GM23338 (cell line): ENCODE results near the gene ZNF653. TPM values are rescaled to one million over a fixed set of nuclear protein-coding genes. Genes with fewer than 3 reads are reported as not detected.

ENCODE experiments used
- ATAC-seq: fragments of 200-7000 bp; cut with Tn5 transposase; 3 replicates; pipeline ENCODE4 v1.9.1; 2020
- DNase-seq: peaks from one replicate; pipeline ENCODE4 v3.0.0-alpha.2; 2015; ENCODE audit warnings: low spot score
- H2AFZ ChIP-seq: fragments of 200-600 bp; sonication (generic); 2 replicates; pipeline ENCODE4 v1.8.0; 2016; ENCODE audit warnings: antibody characterized with exemption, mild to moderate bottlenecking, moderate library complexity
- H3F3A ChIP-seq: fragments of 200-600 bp; sonication (generic); replicated peaks from 2 replicates; pipeline ENCODE4 v1.8.0; 2017; ENCODE audit warnings: antibody characterized with exemption, mixed run types, low read depth
- H3K27ac ChIP-seq: fragments of 200-600 bp; sonication (generic); 2 replicates; pipeline ENCODE4 v1.6.1; 2016; ENCODE audit warnings: low read depth
- H3K27me3 ChIP-seq: fragments of 200-600 bp; sonication (generic); 2 replicates; pipeline ENCODE4 v1.8.0; 2016; ENCODE audit warnings: mild to moderate bottlenecking, mixed run types, moderate library complexity; ENCODE audit not compliant: insufficient read depth
- H3K36me3 ChIP-seq: fragments of 200-600 bp; sonication (generic); 2 replicates; pipeline ENCODE4 v1.8.0; 2016; ENCODE audit warnings: mild to moderate bottlenecking; ENCODE audit not compliant: insufficient read depth
- H3K4me1 ChIP-seq: fragments of 200-600 bp; sonication (generic); 2 replicates; pipeline ENCODE4 v1.8.0; 2016; ENCODE audit warnings: mild to moderate bottlenecking, moderate library complexity; ENCODE audit not compliant: insufficient read depth
- H3K4me2 ChIP-seq: fragments of 200-600 bp; sonication (generic); 2 replicates; pipeline ENCODE4 v1.7.1; 2017; ENCODE audit warnings: mixed run types
- H3K4me3 ChIP-seq: fragments of 200-600 bp; sonication (generic); 2 replicates; pipeline ENCODE4 v1.6.1; 2016; ENCODE audit warnings: mixed run types
- H3K79me2 ChIP-seq: fragments of 200-600 bp; sonication (generic); replicated peaks from 2 replicates; pipeline ENCODE4 v1.8.0; 2017; ENCODE audit warnings: mild to moderate bottlenecking; ENCODE audit not compliant: insufficient read depth
- H3K9me2 ChIP-seq: fragments of 200-600 bp; sonication (generic); 2 replicates; pipeline ENCODE4 v1.8.0; 2017; ENCODE audit not compliant: insufficient read depth
- H4K20me1 ChIP-seq: fragments of 200-600 bp; sonication (generic); replicated peaks from 2 replicates; pipeline ENCODE4 v1.8.0; 2017; ENCODE audit warnings: mild to moderate bottlenecking; ENCODE audit not compliant: insufficient read depth
- H3K27ac Mint-ChIP-seq: 2 replicates; pipeline ENCODE4 v1.8.0; 2020; ENCODE audit warnings: inconsistent platforms, mild to moderate bottlenecking, moderate library complexity, mixed read lengths
- H3K27me3 Mint-ChIP-seq: 3 replicates; pipeline ENCODE4 v1.8.0; 2022; ENCODE audit warnings: low read depth, mild to moderate bottlenecking, moderate library complexity, mixed read lengths, inconsistent platforms; ENCODE audit not compliant: insufficient read depth, poor library complexity
- H3K36me3 Mint-ChIP-seq: 3 replicates; pipeline ENCODE4 v1.8.0; 2021; ENCODE audit warnings: low read depth, mild to moderate bottlenecking, inconsistent platforms, moderate library complexity, mixed read lengths
- H3K4me1 Mint-ChIP-seq: 3 replicates; pipeline ENCODE4 v1.8.0; 2020; ENCODE audit warnings: mild to moderate bottlenecking, inconsistent platforms, mixed read lengths
- H3K4me3 Mint-ChIP-seq: 3 replicates; pipeline ENCODE4 v1.8.0; 2021; ENCODE audit warnings: moderate library complexity, mild to moderate bottlenecking, inconsistent platforms, mixed read lengths
- H3K9me3 Mint-ChIP-seq: 3 replicates; pipeline ENCODE4 v1.8.0; 2020; ENCODE audit warnings: moderate library complexity, mild to moderate bottlenecking, inconsistent platforms, mixed read lengths
- CREB1 ChIP-seq: fragments of 250-450 bp; sonication (Bioruptor Pico); IDR thresholded peaks from 2 replicates; pipeline ENCODE4 v1.5.0; 2020; ENCODE audit warnings: low read depth, mild to moderate bottlenecking, moderate library complexity
- EZH2 ChIP-seq: fragments of 200-600 bp; sonication (generic); IDR thresholded peaks from one replicate; pipeline ENCODE4 v1.8.0; 2017; ENCODE audit warnings: antibody characterized with exemption, mild to moderate bottlenecking, low read depth; ENCODE audit not compliant: unreplicated experiment
- EZH2phosphoT487 ChIP-seq: fragments of 200-600 bp; sonication (generic); IDR thresholded peaks from one replicate; pipeline ENCODE4 v1.8.1; 2018; ENCODE audit warnings: antibody characterized with exemption; ENCODE audit not compliant: unreplicated experiment
- JUNB ChIP-seq: IDR thresholded peaks from one replicate; pipeline ENCODE4 v1.6.1; 2016; ENCODE audit warnings: antibody characterized with exemption; ENCODE audit not compliant: unreplicated experiment
- NANOG ChIP-seq: IDR thresholded peaks from 2 replicates; pipeline ENCODE4 v1.6.1; 2016; ENCODE audit warnings: antibody characterized with exemption, borderline replicate concordance
- POLR2AphosphoS5 ChIP-seq: IDR thresholded peaks from 2 replicates; pipeline ENCODE4 v1.6.1; 2016; ENCODE audit warnings: antibody characterized with exemption, low read depth
- STAT1 ChIP-seq: IDR thresholded peaks from one replicate; pipeline ENCODE4 v1.6.1; 2016; ENCODE audit warnings: antibody characterized with exemption; ENCODE audit not compliant: unreplicated experiment
- ZNF114 ChIP-seq: fragments of 250-450 bp; sonication (Bioruptor Pico); IDR thresholded peaks from 2 replicates; pipeline ENCODE4 v1.5.0; 2020; ENCODE audit warnings: mild to moderate bottlenecking, moderate library complexity
- ZNF331 ChIP-seq: fragments of 250-450 bp; sonication (Bioruptor Pico); IDR thresholded peaks from 2 replicates; pipeline ENCODE4 v1.5.0; 2020; ENCODE audit warnings: low read depth, mild to moderate bottlenecking, moderate library complexity
- polyA plus RNA-seq: library from polyadenylated mRNA; unstranded; fragments of >200 nt; fragmentation: Nextera tagmentation; extraction: Ambion mirVana; gene quantifications from 2 replicates; pipeline ENCODE4 v1.2.1, GENCODE V29; 2016
- total RNA-seq: library from RNA; depleted of rRNA; stranded (reverse); fragments of >200 nt; shearing (Covaris generic); gene quantifications from 2 replicates; pipeline ENCODE4 v1.2.3, GENCODE V29; 2014
- TF ChIP-seq, protein P1 (sequence below), 2 experiments: fragments of 200-600 bp in 1 of 2; sonication (generic) in 1 of 2; conservative IDR thresholded peaks; 2 replicates each; pipeline versions ENCODE4 v1.5.1 to v1.6.1; 2016 to 2017; ENCODE audit warnings: antibody characterized with exemption in 2 of 2, low read depth in 2 of 2, mild to moderate bottlenecking in 2 of 2, moderate library complexity in 1 of 2
- TF ChIP-seq, protein P2 (sequence below): fragments of 250-450 bp; sonication (Bioruptor Pico); IDR thresholded peaks from 2 replicates; pipeline ENCODE4 v1.5.0; 2020; ENCODE audit warnings: mild to moderate bottlenecking, moderate library complexity
- TF ChIP-seq, protein P3 (sequence below): IDR thresholded peaks from 2 replicates; pipeline ENCODE4 v1.6.1; 2016; ENCODE audit warnings: antibody characterized with exemption
- TF ChIP-seq, protein P4 (sequence below): IDR thresholded peaks from one replicate; pipeline ENCODE4 v1.6.1; 2018; ENCODE audit warnings: antibody characterized with exemption; ENCODE audit not compliant: unreplicated experiment

Gene ZNF653
- total and polyA plus RNA-seq, 2 experiments from 2014 or later, result 2.5 to 5.3 TPM

DNA sequence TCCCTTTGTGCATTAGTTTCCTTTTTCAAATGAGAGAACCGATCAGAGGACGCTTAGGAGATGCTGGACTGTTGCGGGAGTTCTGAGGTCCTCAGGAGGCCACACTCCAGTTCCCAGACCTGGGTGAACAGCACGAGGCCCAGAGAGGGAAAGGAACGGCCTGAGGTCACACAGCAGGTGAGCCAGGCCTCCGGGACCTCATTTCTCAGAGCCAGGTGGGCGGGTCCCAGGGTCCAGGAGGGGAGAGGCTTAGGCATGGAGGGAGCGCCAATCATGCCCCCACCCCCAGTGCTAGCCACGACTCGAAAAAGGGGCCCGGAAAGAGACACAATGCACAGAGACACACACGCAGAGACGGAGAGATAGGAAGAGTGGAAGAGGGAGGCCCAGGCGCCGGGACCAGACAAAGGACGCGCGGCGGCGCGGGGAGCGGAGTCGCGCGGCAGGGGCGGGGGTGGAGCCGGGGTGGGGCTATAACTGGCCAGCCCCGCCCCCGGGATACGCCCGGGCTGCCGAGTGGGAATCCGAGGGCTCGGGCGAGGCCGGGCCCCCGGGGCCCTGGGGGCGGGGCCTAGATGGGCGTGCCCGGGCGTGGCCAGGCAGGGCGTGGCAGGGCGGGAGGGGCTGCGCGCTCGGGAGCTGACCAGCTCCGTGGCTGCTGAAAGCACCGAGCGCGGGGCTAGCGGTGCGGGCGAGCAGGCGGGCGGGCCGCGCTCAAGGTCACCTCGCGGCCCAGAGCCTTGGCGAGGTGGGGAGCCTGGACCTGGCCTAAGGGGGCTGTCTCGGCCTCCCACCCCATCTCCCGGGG is 26.3 kb downstream of the ZNF653 start:
- Histone ChIP-seq H3K4me2 (peak overlapping the region; percentile 77), H3K27ac (no peak overlapping the region)

More for the DNA sequence above, 26.3 kb downstream of the ZNF653 start:
- Histone ChIP-seq H4K20me1 (no peaks in the 10 kb centered on the region), H3F3A (peaks cover 16% of the 10 kb centered on the region), H3K4me3 (peak overlapping the region; percentile 61), H3K4me1 (peaks cover 8% of the 10 kb centered on the region), H3K27me3 (peaks cover 34% of the 10 kb centered on the region), H2AFZ (peak overlapping the region; percentile 93), H3K36me3 (no peaks in the 10 kb centered on the region), H3K79me2 (no peaks in the 10 kb centered on the region), H3K9me2 (no peaks in the 10 kb centered on the region)
- Mint-ChIP-seq H3K9me3 (peaks cover 7% of the 10 kb centered on the region; the same call in 2 of the 3 replicates), H3K4me3 (peak overlapping the region; percentile 60), H3K36me3 (no peaks in the 10 kb centered on the region; the same call in 2 of the 3 replicates), H3K4me1 (peaks cover 6% of the 10 kb centered on the region), H3K27ac (no peak overlapping the region), H3K27me3 (peaks cover 47% of the 10 kb centered on the region)
- ATAC-seq (peak; percentile 19), DNase-seq (peak; percentile 91)
- no peak for TF ChIP-seq EZH2phosphoT487
- TF ChIP-seq JUNB, result no peak
- TF ChIP-seq, protein P1, sequence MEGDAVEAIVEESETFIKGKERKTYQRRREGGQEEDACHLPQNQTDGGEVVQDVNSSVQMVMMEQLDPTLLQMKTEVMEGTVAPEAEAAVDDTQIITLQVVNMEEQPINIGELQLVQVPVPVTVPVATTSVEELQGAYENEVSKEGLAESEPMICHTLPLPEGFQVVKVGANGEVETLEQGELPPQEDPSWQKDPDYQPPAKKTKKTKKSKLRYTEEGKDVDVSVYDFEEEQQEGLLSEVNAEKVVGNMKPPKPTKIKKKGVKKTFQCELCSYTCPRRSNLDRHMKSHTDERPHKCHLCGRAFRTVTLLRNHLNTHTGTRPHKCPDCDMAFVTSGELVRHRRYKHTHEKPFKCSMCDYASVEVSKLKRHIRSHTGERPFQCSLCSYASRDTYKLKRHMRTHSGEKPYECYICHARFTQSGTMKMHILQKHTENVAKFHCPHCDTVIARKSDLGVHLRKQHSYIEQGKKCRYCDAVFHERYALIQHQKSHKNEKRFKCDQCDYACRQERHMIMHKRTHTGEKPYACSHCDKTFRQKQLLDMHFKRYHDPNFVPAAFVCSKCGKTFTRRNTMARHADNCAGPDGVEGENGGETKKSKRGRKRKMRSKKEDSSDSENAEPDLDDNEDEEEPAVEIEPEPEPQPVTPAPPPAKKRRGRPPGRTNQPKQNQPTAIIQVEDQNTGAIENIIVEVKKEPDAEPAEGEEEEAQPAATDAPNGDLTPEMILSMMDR (conservative IDR thresholded peaks at IDR 0.05; ENCODE audit: low read depth in 2 of 2), result no peak
- no peak for TF ChIP-seq STAT1
- TF ChIP-seq ZNF114 (CRISPR knock-in tag), result no peak
- TF ChIP-seq, protein P2, sequence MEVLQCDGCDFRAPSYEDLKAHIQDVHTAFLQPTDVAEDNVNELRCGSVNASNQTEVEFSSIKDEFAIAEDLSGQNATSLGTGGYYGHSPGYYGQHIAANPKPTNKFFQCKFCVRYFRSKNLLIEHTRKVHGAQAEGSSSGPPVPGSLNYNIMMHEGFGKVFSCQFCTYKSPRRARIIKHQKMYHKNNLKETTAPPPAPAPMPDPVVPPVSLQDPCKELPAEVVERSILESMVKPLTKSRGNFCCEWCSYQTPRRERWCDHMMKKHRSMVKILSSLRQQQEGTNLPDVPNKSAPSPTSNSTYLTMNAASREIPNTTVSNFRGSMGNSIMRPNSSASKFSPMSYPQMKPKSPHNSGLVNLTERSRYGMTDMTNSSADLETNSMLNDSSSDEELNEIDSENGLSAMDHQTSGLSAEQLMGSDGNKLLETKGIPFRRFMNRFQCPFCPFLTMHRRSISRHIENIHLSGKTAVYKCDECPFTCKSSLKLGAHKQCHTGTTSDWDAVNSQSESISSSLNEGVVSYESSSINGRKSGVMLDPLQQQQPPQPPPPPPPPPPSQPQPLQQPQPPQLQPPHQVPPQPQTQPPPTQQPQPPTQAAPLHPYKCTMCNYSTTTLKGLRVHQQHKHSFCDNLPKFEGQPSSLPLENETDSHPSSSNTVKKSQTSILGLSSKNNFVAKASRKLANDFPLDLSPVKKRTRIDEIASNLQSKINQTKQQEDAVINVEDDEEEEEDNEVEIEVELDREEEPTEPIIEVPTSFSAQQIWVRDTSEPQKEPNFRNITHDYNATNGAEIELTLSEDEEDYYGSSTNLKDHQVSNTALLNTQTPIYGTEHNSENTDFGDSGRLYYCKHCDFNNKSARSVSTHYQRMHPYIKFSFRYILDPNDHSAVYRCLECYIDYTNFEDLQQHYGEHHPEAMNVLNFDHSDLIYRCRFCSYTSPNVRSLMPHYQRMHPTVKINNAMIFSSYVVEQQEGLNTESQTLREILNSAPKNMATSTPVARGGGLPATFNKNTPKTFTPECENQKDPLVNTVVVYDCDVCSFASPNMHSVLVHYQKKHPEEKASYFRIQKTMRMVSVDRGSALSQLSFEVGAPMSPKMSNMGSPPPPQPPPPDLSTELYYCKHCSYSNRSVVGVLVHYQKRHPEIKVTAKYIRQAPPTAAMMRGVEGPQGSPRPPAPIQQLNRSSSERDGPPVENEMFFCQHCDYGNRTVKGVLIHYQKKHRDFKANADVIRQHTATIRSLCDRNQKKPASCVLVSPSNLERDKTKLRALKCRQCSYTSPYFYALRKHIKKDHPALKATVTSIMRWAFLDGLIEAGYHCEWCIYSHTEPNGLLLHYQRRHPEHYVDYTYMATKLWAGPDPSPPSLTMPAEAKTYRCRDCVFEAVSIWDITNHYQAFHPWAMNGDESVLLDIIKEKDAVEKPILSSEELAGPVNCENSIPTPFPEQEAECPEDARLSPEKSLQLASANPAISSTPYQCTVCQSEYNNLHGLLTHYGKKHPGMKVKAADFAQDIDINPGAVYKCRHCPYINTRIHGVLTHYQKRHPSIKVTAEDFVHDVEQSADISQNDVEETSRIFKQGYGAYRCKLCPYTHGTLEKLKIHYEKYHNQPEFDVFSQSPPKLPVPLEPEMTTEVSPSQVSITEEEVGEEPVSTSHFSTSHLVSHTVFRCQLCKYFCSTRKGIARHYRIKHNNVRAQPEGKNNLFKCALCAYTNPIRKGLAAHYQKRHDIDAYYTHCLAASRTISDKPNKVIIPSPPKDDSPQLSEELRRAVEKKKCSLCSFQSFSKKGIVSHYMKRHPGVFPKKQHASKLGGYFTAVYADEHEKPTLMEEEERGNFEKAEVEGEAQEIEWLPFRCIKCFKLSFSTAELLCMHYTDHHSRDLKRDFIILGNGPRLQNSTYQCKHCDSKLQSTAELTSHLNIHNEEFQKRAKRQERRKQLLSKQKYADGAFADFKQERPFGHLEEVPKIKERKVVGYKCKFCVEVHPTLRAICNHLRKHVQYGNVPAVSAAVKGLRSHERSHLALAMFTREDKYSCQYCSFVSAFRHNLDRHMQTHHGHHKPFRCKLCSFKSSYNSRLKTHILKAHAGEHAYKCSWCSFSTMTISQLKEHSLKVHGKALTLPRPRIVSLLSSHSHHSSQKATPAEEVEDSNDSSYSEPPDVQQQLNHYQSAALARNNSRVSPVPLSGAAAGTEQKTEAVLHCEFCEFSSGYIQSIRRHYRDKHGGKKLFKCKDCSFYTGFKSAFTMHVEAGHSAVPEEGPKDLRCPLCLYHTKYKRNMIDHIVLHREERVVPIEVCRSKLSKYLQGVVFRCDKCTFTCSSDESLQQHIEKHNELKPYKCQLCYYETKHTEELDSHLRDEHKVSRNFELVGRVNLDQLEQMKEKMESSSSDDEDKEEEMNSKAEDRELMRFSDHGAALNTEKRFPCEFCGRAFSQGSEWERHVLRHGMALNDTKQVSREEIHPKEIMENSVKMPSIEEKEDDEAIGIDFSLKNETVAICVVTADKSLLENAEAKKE (CRISPR knock-in tag), result no peak
- TF ChIP-seq NANOG, result no peak
- peak; percentile 68 for TF ChIP-seq CREB1 (CRISPR knock-in tag)
- TF ChIP-seq, protein P3, sequence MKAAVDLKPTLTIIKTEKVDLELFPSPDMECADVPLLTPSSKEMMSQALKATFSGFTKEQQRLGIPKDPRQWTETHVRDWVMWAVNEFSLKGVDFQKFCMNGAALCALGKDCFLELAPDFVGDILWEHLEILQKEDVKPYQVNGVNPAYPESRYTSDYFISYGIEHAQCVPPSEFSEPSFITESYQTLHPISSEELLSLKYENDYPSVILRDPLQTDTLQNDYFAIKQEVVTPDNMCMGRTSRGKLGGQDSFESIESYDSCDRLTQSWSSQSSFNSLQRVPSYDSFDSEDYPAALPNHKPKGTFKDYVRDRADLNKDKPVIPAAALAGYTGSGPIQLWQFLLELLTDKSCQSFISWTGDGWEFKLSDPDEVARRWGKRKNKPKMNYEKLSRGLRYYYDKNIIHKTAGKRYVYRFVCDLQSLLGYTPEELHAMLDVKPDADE, result no peak
- no peak for TF ChIP-seq POLR2AphosphoS5
- TF ChIP-seq ZNF331 (CRISPR knock-in tag), result no peak
- TF ChIP-seq, protein P4, sequence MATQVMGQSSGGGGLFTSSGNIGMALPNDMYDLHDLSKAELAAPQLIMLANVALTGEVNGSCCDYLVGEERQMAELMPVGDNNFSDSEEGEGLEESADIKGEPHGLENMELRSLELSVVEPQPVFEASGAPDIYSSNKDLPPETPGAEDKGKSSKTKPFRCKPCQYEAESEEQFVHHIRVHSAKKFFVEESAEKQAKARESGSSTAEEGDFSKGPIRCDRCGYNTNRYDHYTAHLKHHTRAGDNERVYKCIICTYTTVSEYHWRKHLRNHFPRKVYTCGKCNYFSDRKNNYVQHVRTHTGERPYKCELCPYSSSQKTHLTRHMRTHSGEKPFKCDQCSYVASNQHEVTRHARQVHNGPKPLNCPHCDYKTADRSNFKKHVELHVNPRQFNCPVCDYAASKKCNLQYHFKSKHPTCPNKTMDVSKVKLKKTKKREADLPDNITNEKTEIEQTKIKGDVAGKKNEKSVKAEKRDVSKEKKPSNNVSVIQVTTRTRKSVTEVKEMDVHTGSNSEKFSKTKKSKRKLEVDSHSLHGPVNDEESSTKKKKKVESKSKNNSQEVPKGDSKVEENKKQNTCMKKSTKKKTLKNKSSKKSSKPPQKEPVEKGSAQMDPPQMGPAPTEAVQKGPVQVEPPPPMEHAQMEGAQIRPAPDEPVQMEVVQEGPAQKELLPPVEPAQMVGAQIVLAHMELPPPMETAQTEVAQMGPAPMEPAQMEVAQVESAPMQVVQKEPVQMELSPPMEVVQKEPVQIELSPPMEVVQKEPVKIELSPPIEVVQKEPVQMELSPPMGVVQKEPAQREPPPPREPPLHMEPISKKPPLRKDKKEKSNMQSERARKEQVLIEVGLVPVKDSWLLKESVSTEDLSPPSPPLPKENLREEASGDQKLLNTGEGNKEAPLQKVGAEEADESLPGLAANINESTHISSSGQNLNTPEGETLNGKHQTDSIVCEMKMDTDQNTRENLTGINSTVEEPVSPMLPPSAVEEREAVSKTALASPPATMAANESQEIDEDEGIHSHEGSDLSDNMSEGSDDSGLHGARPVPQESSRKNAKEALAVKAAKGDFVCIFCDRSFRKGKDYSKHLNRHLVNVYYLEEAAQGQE, result peak; percentile 84
- TF ChIP-seq EZH2, result no peak
